Adrenal gland (tissue), 12 donors: ENCODE results near the gene CREB3L1. TPM values are rescaled to one million over a fixed set of nuclear protein-coding genes. Genes with fewer than 3 reads are reported as not detected.

Source experiments
- DNase-seq, 7 donors: peaks; one replicate each; pipeline ENCODE4 v3.0.0-alpha.2; 2019 to 2020
- H3K27ac ChIP-seq, 5 donors: fragments of 200-600 bp; sonication (generic) in 4 of 5; 1 replicate in 3 of 5; 2 replicates in 2 of 5; pipeline versions ENCODE4 v1.5.1 to v1.8.0; 2016 to 2020; ENCODE audit warnings: mild to moderate bottlenecking in 1 of 5
- H3K27me3 ChIP-seq: fragments of 200-600 bp; 2 replicates; pipeline ENCODE4 v1.8.0; 2021
- H3K36me3 ChIP-seq, 2 donors: fragments of 200-600 bp; replicated peaks in 1 of 2; 1 replicate in 1 of 2; 2 replicates in 1 of 2; pipeline versions ENCODE4 v1.5.1 to v1.8.0; 2018 to 2022
- H3K4me1 ChIP-seq, 2 donors: fragments of 200-600 bp; replicated peaks in 1 of 2; 1 replicate in 1 of 2; 2 replicates in 1 of 2; pipeline versions ENCODE4 v1.5.1 to v1.8.0; 2018 to 2021
- H3K4me3 ChIP-seq, 4 donors: fragments of 200-600 bp; sonication (generic) in 3 of 4; one replicate each; pipeline ENCODE4 v1.5.1; 2016 to 2018
- H3K9me3 ChIP-seq, 3 donors: fragments of 200-600 bp; sonication (generic) in 1 of 3; replicated peaks in 1 of 3; 1 replicate in 2 of 3; 2 replicates in 1 of 3; pipeline versions ENCODE4 v1.5.1 to v1.8.0; 2016 to 2021
- CTCF ChIP-seq, 6 experiments: fragments of 450-650 bp in 4 of 6; fragments of 200-600 bp in 2 of 6; sonication (generic) in 1 of 6; IDR thresholded peaks; 1 replicate in 5 of 6; 2 replicates in 1 of 6; pipeline versions ENCODE4 v1.5.1 to v1.8.0; 2016 to 2021; ENCODE audit warnings: antibody characterized with exemption in 6 of 6, mild to moderate bottlenecking in 2 of 6, moderate library complexity in 1 of 6
- POLR2A ChIP-seq, 2 donors: fragments of 450-650 bp; IDR thresholded peaks; one replicate each; pipeline ENCODE4 v1.6.1; 2017; ENCODE audit warnings: antibody characterized with exemption in 2 of 2, mild to moderate bottlenecking in 2 of 2, moderate library complexity in 1 of 2
- WGBS, 4 donors: extraction: QIAGEN DNeasy Blood & Tissue Kit in 2 of 4; methylation state at CpG; one replicate each; pipeline versions ENCODE4 v1.1.5 to v1.1.7; 2013 to 2017; 5-methylcytosine and 5-hydroxymethylcytosine counted together
- intact Hi-C, 2 donors: fragments of 100-400 bp; cut with DNase I; formaldehyde crosslinking; loops; one replicate each; pipeline versions ENCODE4 v1.14.1 to v1.15.0; 2022 to 2023
- polyA plus RNA-seq, 3 donors: library from polyadenylated mRNA; stranded (reverse); fragments of 200-250 nt in 2 of 3; fragments of 350-450 nt in 1 of 3; fragmentation: Illumina TruSeq in 1 of 3; extraction: RNeasy Lipid Tissue Mini Kit (QIAGEN cat#74804) in 1 of 3; gene quantifications; one replicate each; pipeline ENCODE4 v1.2.3, GENCODE V29; 2013 to 2014
- total RNA-seq, 9 donors: library from RNA; depleted of rRNA in 4 of 9; stranded (reverse); fragments of >200 nt in 4 of 9; fragments of 120-200 nt in 1 of 9; fragmentation: NEBNext Ultra II Directional in 1 of 9; extraction: Animal tissue kit (Norgen Biotek cat#: 25700) in 1 of 9; gene quantifications; one replicate each; pipeline versions ENCODE4 v1.1.0 to v1.2.4, GENCODE V29; 2013 to 2023
- donor health status: healthy with polysubstance abuse.
- donor health status: Bipolar disorder and iron deficiency.
- donor health status: DM: yes; HTN: yes; CAD: no.
- donor health status: DM: no; HTN: no; CAD: no.
- donor health status: DM: no; HTN: no; CAD: no.
- donor health status: DM: yes; HTN: yes; CAD: no.

The CREB3L1 gene
- total and polyA plus RNA-seq, 12 donors = 5.4 to 31.7 (median 26.2) TPM

DNA sequence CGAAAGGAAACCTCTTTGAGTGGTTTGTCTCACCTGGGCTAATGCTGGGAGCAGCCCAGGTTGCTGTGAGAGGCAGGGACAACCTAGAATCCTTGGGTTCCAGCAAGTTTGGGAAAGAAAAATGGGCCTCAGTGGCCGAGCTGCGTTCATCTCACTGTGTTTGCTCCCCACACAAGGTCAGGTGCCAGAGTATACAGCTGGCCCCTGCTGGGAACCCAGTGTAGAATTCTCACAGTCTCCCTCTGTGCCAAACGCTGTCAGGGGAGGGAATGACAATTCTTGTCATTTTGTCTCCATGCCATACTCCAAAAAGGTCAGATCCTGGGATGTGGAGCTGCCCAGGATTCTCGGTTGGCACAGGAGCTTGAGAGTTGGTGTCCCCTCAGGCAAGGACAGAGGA is 74.1 kb downstream of the CREB3L1 start:
- Histone ChIP-seq H3K27ac (peak overlapping the region in 2 of 5 donors; percentile 10 to 47), H3K9me3 (no peaks in the 10 kb centered on the region), H3K4me1 (peaks cover 28 to 43% of the 10 kb centered on the region in 2 donors), H3K36me3 (no peaks in the 10 kb centered on the region), H3K27me3 (no peaks in the 10 kb centered on the region), H3K4me3 (no peak overlapping the region)
- WGBS, 4 donors = 29 to 56% (median 44%) methylated on average over 3 to 5 of the region's 5 CpGs
- no peak for DNase-seq
- intact Hi-C loops = no loop called here
- TF ChIP-seq POLR2A (IDR thresholded peaks at IDR 0.05) (no peak), CTCF (IDR thresholded peaks at IDR 0.05) (no peak)

- H3K4me3 ChIP-seq = peak overlapping the region in 1 of 4 donors; percentile 41
- intact Hi-C loops = no loop called here
- no peaks in the 10 kb centered on the region for H3K9me3 ChIP-seq
- no peaks in the 10 kb centered on the region for H3K27me3 ChIP-seq
- peaks cover 28 to 39% of the 10 kb centered on the region in 2 donors for H3K4me1 ChIP-seq
- TF ChIP-seq CTCF (IDR thresholded peaks at IDR 0.05) (peak; percentile 85 to 95 (median 90)), POLR2A (IDR thresholded peaks at IDR 0.05) (no peak)
- peak overlapping the region in 2 of 5 donors; percentile 10 to 47 for H3K27ac ChIP-seq
- 37 to 48% (median 39%) methylated on average over 11 to 33 of the region's 33 CpGs for WGBS, 4 donors
- peak in 6 of 7 donors; percentile 63 to 79 (median 73) for DNase-seq
- H3K36me3 ChIP-seq = no peaks in the 10 kb centered on the region
Observed at GRCh38 chr11:46352063-46352841, 74.8 kb downstream of the CREB3L1 start.

DNA sequence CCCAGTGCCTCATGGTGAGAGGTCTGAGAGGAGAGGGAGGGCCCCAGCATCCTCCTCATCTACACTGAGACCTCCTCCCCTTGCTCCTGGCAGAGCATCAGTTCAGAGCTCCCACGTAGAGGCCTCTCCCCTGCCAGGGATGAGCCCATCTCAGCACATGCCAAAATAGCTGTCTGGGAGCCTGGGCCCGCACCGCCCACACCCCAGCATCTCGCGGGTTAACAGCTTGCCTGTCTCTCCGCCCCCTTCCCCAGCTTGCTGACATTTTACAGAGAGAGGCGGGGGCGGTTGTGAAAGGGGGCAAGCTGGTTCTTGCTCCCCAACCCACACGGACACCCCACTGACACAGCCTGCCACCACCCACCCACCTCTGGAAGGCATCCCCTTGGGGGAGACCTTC is 76.2 kb downstream of the CREB3L1 start:
- Histone ChIP-seq H3K9me3 (no peaks in the 10 kb centered on the region), H3K4me1 (peaks cover 21 to 29% of the 10 kb centered on the region in 2 donors), H3K27me3 (no peaks in the 10 kb centered on the region), H3K36me3 (no peaks in the 10 kb centered on the region), H3K4me3 (no peak overlapping the region), H3K27ac (no peak overlapping the region)
- intact Hi-C loops = no loop called here
- WGBS, 4 donors = 65 to 80% (median 72%) methylated on average over 3 to 9 of the region's 9 CpGs
- DNase-seq = no peak
- no peak for TF ChIP-seq CTCF (IDR thresholded peaks at IDR 0.05)
- TF ChIP-seq POLR2A (IDR thresholded peaks at IDR 0.05) = no peak

DNA sequence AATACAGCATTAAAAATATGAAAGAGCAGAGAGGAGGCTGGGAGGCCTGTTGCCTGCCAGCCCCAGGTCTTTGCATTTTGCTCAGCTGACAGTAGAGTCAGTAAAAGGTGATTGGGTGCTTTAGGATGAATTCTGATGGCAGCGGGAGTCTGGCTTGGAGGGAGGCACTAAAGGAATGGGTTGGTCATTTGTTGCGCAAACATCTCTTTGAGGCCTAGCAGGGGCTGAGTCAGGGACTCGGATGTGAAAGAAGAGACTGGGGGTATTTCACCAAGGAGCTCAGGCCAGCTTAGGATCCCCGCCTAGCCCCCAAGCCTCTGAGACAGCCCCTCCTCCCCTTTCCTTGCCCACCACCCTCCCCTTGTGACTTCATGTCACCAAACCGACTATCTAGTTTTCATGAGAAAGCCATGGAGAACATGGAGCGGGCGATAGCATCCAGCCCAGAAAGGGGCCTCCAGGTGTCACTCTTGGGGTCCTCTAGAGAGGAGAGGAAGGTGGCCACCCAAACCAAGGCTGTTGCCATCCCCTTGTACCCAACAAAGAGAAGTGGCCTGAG is 79.5 kb downstream of the CREB3L1 start:
- intact Hi-C loops = no loop called here
- DNase-seq = no peak
- Histone ChIP-seq H3K4me3 (no peak overlapping the region), H3K27me3 (no peaks in the 10 kb centered on the region), H3K9me3 (no peaks in the 10 kb centered on the region), H3K4me1 (peaks cover 15 to 30% of the 10 kb centered on the region in 2 donors), H3K36me3 (no peaks in the 10 kb centered on the region), H3K27ac (no peak overlapping the region)
- TF ChIP-seq CTCF (IDR thresholded peaks at IDR 0.05) (no peak), POLR2A (IDR thresholded peaks at IDR 0.05) (no peak)
- WGBS, 4 donors = 74 to 86% (median 80%) methylated on average over 7 of the region's 7 CpGs
